Kidney epithelial cell (primary cell): Measurements from ENCODE around the gene EDDM3A. TPM values are rescaled to one million over a fixed set of nuclear protein-coding genes. Genes with fewer than 3 reads are reported as not detected.

Experiments used
- DNase-seq: peaks from one replicate; pipeline ENCODE4 v3.0.0-alpha.2; 2010; ENCODE audit warnings: low read depth
- H3K27me3 ChIP-seq: 2 replicates; pipeline ENCODE4 v1.6.0; 2011; ENCODE audit warnings: low read length; ENCODE audit not compliant: control insufficient read depth, insufficient read depth
- H3K36me3 ChIP-seq: 2 replicates; pipeline ENCODE4 v1.5.1; 2011; ENCODE audit warnings: low read length; ENCODE audit not compliant: control insufficient read depth, insufficient read depth
- H3K4me3 ChIP-seq: 2 replicates; pipeline ENCODE4 v1.5.1; 2011; ENCODE audit warnings: low read depth, mild to moderate bottlenecking, control low read depth, low read length
- total RNA-seq: library from RNA; depleted of rRNA; stranded (reverse); fragments of >200 nt; gene quantifications from 2 replicates; pipeline ENCODE4 v1.2.3, GENCODE V29; 2015
- TF ChIP-seq, protein P1 (sequence below): IDR thresholded peaks from 2 replicates; pipeline ENCODE4 v1.5.1; 2011; ENCODE audit warnings: mild to moderate bottlenecking, moderate library complexity, low read length, control low read depth, inconsistent platforms; ENCODE audit not compliant: insufficient read depth, poor library complexity, severe bottlenecking

Gene EDDM3A, protein sequence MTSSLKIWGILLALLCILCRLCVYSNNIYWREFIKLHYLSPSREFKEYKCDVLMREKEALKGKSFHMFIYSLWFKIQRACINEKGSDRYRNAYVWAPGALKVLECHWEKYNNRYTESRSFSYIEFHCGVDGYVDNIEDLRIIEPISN
- not detected in 2 replicates for total RNA-seq

DNA sequence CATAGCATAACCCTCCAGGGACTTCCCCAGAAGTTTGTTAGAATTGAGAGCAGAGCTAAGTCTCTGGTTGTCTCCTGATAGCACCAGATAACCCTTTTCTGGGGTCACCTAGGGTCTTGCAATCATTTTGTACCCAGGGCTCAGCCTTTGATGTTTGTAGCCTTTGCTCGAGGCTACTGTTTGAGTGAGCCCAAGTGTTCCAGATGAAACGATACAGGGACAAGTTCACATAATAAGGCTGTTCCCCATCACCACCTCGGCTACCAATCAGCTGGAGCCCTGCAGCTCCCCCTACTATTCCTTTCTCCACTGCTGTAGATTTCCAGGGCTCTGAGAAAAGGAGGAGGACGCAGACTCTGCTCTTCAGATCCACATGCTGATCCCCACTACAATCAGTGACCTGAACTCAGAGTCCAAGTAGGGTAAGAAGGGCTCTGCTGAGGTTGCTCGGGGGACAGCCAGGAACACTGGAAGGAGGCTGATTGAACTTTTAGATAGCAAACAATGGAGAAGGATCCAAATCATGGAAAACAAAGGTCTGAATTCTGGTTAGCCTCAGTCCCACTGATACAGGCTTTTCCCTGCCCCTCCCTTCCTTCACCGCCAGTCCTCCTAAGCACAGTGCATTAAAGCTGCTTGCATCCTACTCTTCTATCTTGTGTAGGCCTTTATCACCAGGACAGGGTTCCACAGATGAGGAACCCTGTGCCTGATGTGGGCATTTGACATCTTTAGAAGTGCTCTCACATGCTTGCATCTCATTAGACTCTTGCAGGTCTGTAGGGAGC, at the start of gene EDDM3A:
EDDM3A (plus strand) TSS at position 317 of the 788 bp plus-strand sequence. CDS start 1,694 bp downstream, outside the sequence.
- no peak for DNase-seq
- no peak within 1 kb of the TSS for H3K4me3 ChIP-seq
- TF ChIP-seq, protein P1, sequence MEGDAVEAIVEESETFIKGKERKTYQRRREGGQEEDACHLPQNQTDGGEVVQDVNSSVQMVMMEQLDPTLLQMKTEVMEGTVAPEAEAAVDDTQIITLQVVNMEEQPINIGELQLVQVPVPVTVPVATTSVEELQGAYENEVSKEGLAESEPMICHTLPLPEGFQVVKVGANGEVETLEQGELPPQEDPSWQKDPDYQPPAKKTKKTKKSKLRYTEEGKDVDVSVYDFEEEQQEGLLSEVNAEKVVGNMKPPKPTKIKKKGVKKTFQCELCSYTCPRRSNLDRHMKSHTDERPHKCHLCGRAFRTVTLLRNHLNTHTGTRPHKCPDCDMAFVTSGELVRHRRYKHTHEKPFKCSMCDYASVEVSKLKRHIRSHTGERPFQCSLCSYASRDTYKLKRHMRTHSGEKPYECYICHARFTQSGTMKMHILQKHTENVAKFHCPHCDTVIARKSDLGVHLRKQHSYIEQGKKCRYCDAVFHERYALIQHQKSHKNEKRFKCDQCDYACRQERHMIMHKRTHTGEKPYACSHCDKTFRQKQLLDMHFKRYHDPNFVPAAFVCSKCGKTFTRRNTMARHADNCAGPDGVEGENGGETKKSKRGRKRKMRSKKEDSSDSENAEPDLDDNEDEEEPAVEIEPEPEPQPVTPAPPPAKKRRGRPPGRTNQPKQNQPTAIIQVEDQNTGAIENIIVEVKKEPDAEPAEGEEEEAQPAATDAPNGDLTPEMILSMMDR: no peak
- H3K27me3 ChIP-seq: no peaks in the 10 kb centered on the region
- H3K36me3 ChIP-seq: no peaks in the 10 kb centered on the region

DNA sequence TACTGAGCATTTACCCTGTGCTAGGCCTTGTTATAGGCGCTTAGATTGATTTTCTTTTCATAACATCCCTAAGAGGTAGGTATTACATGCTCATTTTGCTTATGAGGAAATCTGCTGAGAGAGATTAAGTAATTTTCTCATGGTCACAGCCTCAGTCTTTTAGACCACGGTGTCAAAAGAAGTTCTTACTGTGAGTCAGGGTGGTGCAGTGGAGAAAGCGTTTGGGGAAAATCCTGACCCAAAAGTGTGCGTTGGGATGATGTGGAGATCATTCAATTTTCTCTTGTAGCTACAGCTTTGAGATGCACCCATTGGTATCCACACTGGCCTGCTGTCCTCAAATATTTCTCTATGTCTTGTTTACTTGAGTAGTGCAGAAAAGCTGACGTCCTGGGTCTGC, 48.9 kb upstream of the EDDM3A start:
- Histone ChIP-seq H3K36me3 (no peaks in the 10 kb centered on the region), H3K27me3 (no peaks in the 10 kb centered on the region), H3K4me3 (no peak overlapping the region)
- DNase-seq: no peak
- TF ChIP-seq, protein P1: no peak

DNA sequence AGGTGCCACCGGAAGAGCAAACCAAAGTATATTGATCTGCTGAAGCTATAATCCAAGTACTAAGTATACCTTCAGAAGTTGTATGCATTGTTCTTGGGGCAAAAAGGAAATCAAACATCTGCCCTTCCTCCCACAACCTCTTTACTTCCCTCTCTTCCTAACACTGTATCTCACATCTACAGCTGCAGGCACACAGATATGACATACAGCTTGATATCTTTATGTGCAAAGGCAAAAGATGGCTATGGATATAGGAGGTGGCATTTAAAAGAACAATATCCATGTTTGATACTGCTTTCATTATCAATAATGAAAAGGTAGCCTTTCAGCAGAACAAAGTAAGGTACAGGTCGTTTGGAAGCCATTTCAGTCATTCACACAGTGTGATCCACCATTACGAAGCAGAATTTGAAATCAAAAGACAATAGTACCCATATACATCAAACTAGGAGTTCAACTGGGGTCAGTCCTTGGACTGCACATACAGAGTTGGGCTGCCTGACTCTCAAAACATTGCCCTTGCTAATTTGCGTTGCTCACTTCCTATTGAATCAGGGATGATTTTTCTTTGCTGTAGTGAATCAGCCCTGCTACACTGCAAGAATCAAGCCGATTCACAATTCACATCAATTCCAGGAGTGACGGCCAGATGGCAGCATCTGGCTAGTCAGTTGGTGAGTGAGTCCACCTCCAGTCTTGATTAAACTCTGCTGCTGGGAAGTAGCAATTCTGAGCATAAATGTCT, 48.2 kb upstream of the EDDM3A start:
- TF ChIP-seq, protein P1: peak; percentile 79
- no peaks in the 10 kb centered on the region for H3K27me3 ChIP-seq
- no peaks in the 10 kb centered on the region for H3K36me3 ChIP-seq
- DNase-seq: no peak
- H3K4me3 ChIP-seq: no peak overlapping the region

DNA sequence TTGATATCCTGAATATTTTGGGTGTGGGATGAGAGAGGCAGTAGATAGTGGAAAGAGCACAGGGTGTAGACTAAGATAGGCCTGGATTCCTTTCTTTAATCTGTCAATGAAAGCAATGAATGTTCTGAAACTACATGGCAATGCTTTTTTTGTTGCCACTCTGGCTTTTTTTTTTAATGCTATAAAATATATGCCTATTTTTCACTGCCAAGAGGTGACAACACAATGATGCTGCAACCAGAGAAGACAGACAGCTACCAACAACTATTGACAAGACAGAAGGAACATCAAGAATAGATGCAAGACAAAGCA, 47.7 kb upstream of the EDDM3A start:
- H3K4me3 ChIP-seq: no peak overlapping the region
- H3K27me3 ChIP-seq: no peaks in the 10 kb centered on the region
- TF ChIP-seq, protein P1: no peak
- H3K36me3 ChIP-seq: no peaks in the 10 kb centered on the region
- no peak for DNase-seq

DNA sequence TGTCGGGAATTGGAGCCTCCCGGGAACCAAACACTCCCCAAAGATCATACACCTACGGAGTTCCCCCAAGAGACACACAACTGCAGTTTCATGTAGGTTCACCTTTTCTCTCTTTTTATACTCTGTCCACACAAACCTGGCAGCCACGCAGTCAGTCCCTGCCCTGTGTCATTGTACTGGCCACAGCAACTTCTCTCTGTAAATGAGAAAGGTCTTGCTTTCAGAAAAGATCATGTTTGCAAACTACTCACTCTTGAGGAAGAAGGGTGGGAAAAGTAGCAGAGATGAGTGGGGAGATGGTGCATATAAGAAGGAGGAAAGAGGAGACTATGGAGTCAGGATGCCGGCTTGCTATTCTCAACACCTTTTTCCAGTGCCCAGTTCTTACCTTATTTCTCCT, 46.8 kb upstream of the EDDM3A start:
- DNase-seq: no peak
- Histone ChIP-seq H3K36me3 (no peaks in the 10 kb centered on the region), H3K4me3 (no peak overlapping the region), H3K27me3 (no peaks in the 10 kb centered on the region)
- TF ChIP-seq, protein P1: no peak
